Gastrocnemius medialis (tissue), 4 donors: Measurements from ENCODE around the gene ONECUT3. TPM values are rescaled to one million over a fixed set of nuclear protein-coding genes. Genes with fewer than 3 reads are reported as not detected.

ENCODE experiments used
- ATAC-seq, 2 donors: fragments of 150-250 bp; one replicate each; pipeline ENCODE4 v1.9.1; 2016
- DNase-seq, 2 donors: peaks; one replicate each; pipeline ENCODE4 v3.0.0-alpha.2; 2019
- H3K27ac ChIP-seq, 4 donors: fragments of 200-600 bp; sonication (generic); 1 replicate in 1 of 4; 2 replicates in 3 of 4; pipeline ENCODE4 v1.5.1; 2016 to 2018; ENCODE audit warnings: mild to moderate bottlenecking in 2 of 4, moderate library complexity in 1 of 4
- H3K27me3 ChIP-seq, 3 donors: fragments of 200-600 bp; sonication (generic) in 2 of 3; 1 replicate in 1 of 3; 2 replicates in 2 of 3; pipeline versions ENCODE4 v1.5.1 to v1.6.0; 2016 to 2019; ENCODE audit warnings: mild to moderate bottlenecking in 1 of 3, moderate library complexity in 1 of 3
- H3K36me3 ChIP-seq, 2 donors: fragments of 200-600 bp; sonication (generic) in 1 of 2; one replicate each; pipeline ENCODE4 v1.5.1; 2017 to 2018
- H3K4me1 ChIP-seq, 2 donors: fragments of 200-600 bp; sonication (generic) in 1 of 2; one replicate each; pipeline ENCODE4 v1.5.1; 2016 to 2017; ENCODE audit warnings: mild to moderate bottlenecking in 2 of 2
- H3K4me3 ChIP-seq, 4 donors: fragments of 200-600 bp; sonication (generic) in 3 of 4; 1 replicate in 1 of 4; 2 replicates in 3 of 4; pipeline ENCODE4 v1.5.1; 2016 to 2019; ENCODE audit warnings: mild to moderate bottlenecking in 2 of 4
- H3K9me3 ChIP-seq, 3 donors: fragments of 200-600 bp; sonication (generic) in 2 of 3; 1 replicate in 1 of 3; 2 replicates in 2 of 3; pipeline ENCODE4 v1.5.1; 2016 to 2019
- CTCF ChIP-seq, 5 experiments: fragments of 450-650 bp in 3 of 5; fragments of 200-600 bp in 2 of 5; sonication (generic) in 2 of 5; IDR thresholded peaks in 4 of 5; conservative IDR thresholded peaks in 1 of 5; 1 replicate in 4 of 5; 2 replicates in 1 of 5; pipeline ENCODE4 v1.5.1; 2016 to 2019; ENCODE audit warnings: antibody characterized with exemption in 5 of 5, mild to moderate bottlenecking in 3 of 5, moderate library complexity in 3 of 5
- POLR2A ChIP-seq, 2 donors: fragments of 450-650 bp; IDR thresholded peaks; one replicate each; pipeline ENCODE4 v1.6.1; 2017; ENCODE audit warnings: antibody characterized with exemption in 2 of 2, mild to moderate bottlenecking in 2 of 2, moderate library complexity in 2 of 2
- in situ Hi-C, 4 donors: fragments of 200-750 bp; cut with MboI; loops; one replicate each; pipeline versions ENCODE4 v1.15.0 to v1.8.0; 2017; ENCODE audit warnings: low sequenced_read_pairs in 4 of 4
- intact Hi-C: fragments of 100-400 bp; cut with DNase I; formaldehyde crosslinking; loops from one replicate; pipeline ENCODE4 v1.15.1; 2023; ENCODE audit warnings: low total_unique reads
- total RNA-seq, 4 donors: library from RNA; depleted of rRNA; stranded (reverse); fragments of >200 nt; gene quantifications; one replicate each; pipeline versions ENCODE4 v1.1.0 to v1.2.3, GENCODE V29; 2016

Gene ONECUT3
- total RNA-seq, 4 donors from 2014 or later: not detected

- DNase-seq: no peak
- no peaks in the 10 kb centered on the region for H3K9me3 ChIP-seq
- in situ Hi-C loops (no loop called here), intact Hi-C loops (no loop called here)
- TF ChIP-seq POLR2A (IDR thresholded peaks at IDR 0.05) (no peak), CTCF (IDR thresholded peaks at IDR 0.05 in 4 of 5, conservative IDR thresholded peaks at IDR 0.05 in 1 of 5) (no peak)
- H3K36me3 ChIP-seq: no peaks in the 10 kb centered on the region
- no peak overlapping the region for H3K4me3 ChIP-seq
- H3K27ac ChIP-seq: no peak overlapping the region
- no peak for ATAC-seq
- peaks cover 48 to 70% (median 70%) of the 10 kb centered on the region in 3 donors for H3K27me3 ChIP-seq
- no peaks in the 10 kb centered on the region for H3K4me1 ChIP-seq
Observed at GRCh38 chr19:1736280-1736679, 17.0 kb upstream of the ONECUT3 start.

GRCh38 chr19:1736927-1737326 is 16.4 kb upstream of the ONECUT3 start:
- TF ChIP-seq POLR2A (IDR thresholded peaks at IDR 0.05) (no peak), CTCF (IDR thresholded peaks at IDR 0.05 in 4 of 5, conservative IDR thresholded peaks at IDR 0.05 in 1 of 5) (no peak)
- Histone ChIP-seq H3K9me3 (no peaks in the 10 kb centered on the region), H3K27ac (no peak overlapping the region), H3K4me1 (no peaks in the 10 kb centered on the region), H3K36me3 (no peaks in the 10 kb centered on the region), H3K27me3 (peaks cover 47 to 71% (median 69%) of the 10 kb centered on the region in 3 donors), H3K4me3 (no peak overlapping the region)
- no peak for DNase-seq
- intact Hi-C loops (no loop called here), in situ Hi-C loops (no loop called here)
- no peak for ATAC-seq

GRCh38 chr19:1739960-1740629 is 13.2 kb upstream of the ONECUT3 start:
- DNase-seq: no peak
- H3K27me3 ChIP-seq: peaks cover 56 to 62% (median 59%) of the 10 kb centered on the region in 3 donors
- TF ChIP-seq CTCF (IDR thresholded peaks at IDR 0.05 in 4 of 5, conservative IDR thresholded peaks at IDR 0.05 in 1 of 5) (no peak), POLR2A (IDR thresholded peaks at IDR 0.05) (no peak)
- no peaks in the 10 kb centered on the region for H3K9me3 ChIP-seq
- H3K4me3 ChIP-seq: no peak overlapping the region
- no peak for ATAC-seq
- no peak overlapping the region for H3K27ac ChIP-seq
- in situ Hi-C loops: no loop called here
- no peaks in the 10 kb centered on the region for H3K4me1 ChIP-seq
- H3K36me3 ChIP-seq: no peaks in the 10 kb centered on the region
- intact Hi-C loops: no loop called here

- DNase-seq (no peak), ATAC-seq (no peak)
- peaks cover 57 to 66% (median 57%) of the 10 kb centered on the region in 3 donors for H3K27me3 ChIP-seq
- no peak for TF ChIP-seq CTCF (IDR thresholded peaks at IDR 0.05 in 4 of 5, conservative IDR thresholded peaks at IDR 0.05 in 1 of 5)
- no peak overlapping the region for H3K4me3 ChIP-seq
- H3K9me3 ChIP-seq: no peaks in the 10 kb centered on the region
- H3K27ac ChIP-seq: no peak overlapping the region
- intact Hi-C loops (no loop called here), in situ Hi-C loops (no loop called here)
- no peaks in the 10 kb centered on the region for H3K4me1 ChIP-seq
- H3K36me3 ChIP-seq: no peaks in the 10 kb centered on the region
Observed at GRCh38 chr19:1742989-1743696, 10.2 kb upstream of the ONECUT3 start.
